ENCODE measurements around the gene AP1S3.

DNA sequence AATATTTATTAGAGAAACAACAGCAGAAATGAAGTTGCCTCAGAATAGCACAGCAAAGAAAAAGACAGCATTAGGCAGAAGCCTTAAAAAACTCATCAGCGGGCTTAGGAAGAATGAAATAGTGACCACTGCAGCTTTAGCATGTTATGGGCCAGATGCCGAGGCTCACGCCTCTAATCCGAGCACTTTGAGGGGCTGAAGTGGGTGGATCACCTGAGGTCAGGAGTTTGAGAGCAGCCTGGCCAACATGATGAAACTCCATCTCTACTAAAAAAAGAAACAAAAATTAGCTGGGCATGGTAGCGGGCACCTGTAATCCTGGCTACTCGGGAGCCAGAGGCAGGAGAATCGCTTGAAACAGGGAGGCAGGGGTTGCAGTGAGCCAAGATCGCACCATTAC is 32.4 kb downstream of the AP1S3 start:
- TF ChIP-seq POLR2AphosphoS5 (IDR thresholded peaks at IDR 0.05; ENCODE audit: low read depth, low read length), result no peak
- TF ChIP-seq POLR2A (IDR thresholded peaks at IDR 0.05; ENCODE audit: low read depth, low read length), result no peak

Measured in GM12891 (cell line).